ENCODE measurements around the gene SNX30. TPM values are rescaled to one million over a fixed set of nuclear protein-coding genes. Genes with fewer than 3 reads are reported as not detected.

Gene SNX30
- polyA plus RNA-seq, 1 of the 3 experiments (the other 2 are of a cell fraction): 2.7 TPM

- H3K4me3 ChIP-seq (ENCODE audit: low read depth in 2 of 2, low read length in 1 of 2): no peak overlapping the region
- no peaks in the 10 kb centered on the region for H3F3A ChIP-seq (replicated peaks; ENCODE audit: insufficient read depth)
- no peaks in the 10 kb centered on the region for H4K20me1 ChIP-seq (ENCODE audit: insufficient read depth)
- WGBS (ENCODE audit: low lambda C conversion rate): 65% methylated on average over 1 of the region's 1 CpG
- POLR2A ChIA-PET: no interaction called here
- no peaks in the 10 kb centered on the region for H3K9me3 ChIP-seq
- CTCF ChIA-PET: no interaction called here
- H2AFZ ChIP-seq (ENCODE audit: low read depth): no peak overlapping the region
- H3K4me1 ChIP-seq (ENCODE audit: control insufficient read depth in 1 of 2, insufficient read depth in 2 of 2, low read depth in 1 of 2, low read length in 1 of 2): no peaks in the 10 kb centered on the region
- H3K4me2 ChIP-seq: no peak overlapping the region
- no peaks in the 10 kb centered on the region for H3K79me2 ChIP-seq (ENCODE audit: insufficient read depth)
- H3K9me2 ChIP-seq: no peaks in the 10 kb centered on the region
- no peak overlapping the region for H3K9ac ChIP-seq
- TF ChIP-seq RCOR1 (IDR thresholded peaks at IDR 0.05; ENCODE audit: low read length): no peak
- no peak for TF ChIP-seq RXRA (IDR thresholded peaks at IDR 0.05; ENCODE audit: borderline replicate concordance, low read depth)
- TF ChIP-seq MXI1 (IDR thresholded peaks at IDR 0.05; ENCODE audit: low read depth, low read length): no peak
- TF ChIP-seq FOSL2 (IDR thresholded peaks at IDR 0.05; ENCODE audit: borderline replicate concordance, low read depth): no peak
- no peak for TF ChIP-seq PBX3 (IDR thresholded peaks at IDR 0.05)
- no peak for TF ChIP-seq USF2 (IDR thresholded peaks at IDR 0.05; ENCODE audit: borderline replicate concordance, low read depth, low read length)
- TF ChIP-seq EP300 (IDR thresholded peaks at IDR 0.05; ENCODE audit: borderline replicate concordance in 1 of 2, low read depth in 1 of 2, low read length in 1 of 2): no peak
- no peak for TF ChIP-seq MEF2A (IDR thresholded peaks at IDR 0.05; ENCODE audit: borderline replicate concordance, low read depth)
- no peak for TF ChIP-seq FOXM1 (IDR thresholded peaks at IDR 0.05; ENCODE audit: low read depth)
- TF ChIP-seq SIN3A (IDR thresholded peaks at IDR 0.05; ENCODE audit: borderline replicate concordance, low read depth, low read length): no peak
- no peak for TF ChIP-seq FOXJ3 (CRISPR knock-in tag; IDR thresholded peaks at IDR 0.05)
- TF ChIP-seq RAD21 (IDR thresholded peaks at IDR 0.05; ENCODE audit: low read length): no peak
- TF ChIP-seq YY1 (IDR thresholded peaks at IDR 0.05; ENCODE audit: low read depth): no peak
- no peak for TF ChIP-seq GABPA (IDR thresholded peaks at IDR 0.05; ENCODE audit: low read depth)
- TF ChIP-seq POLR2AphosphoS5 (IDR thresholded peaks at IDR 0.05; ENCODE audit: low read depth, low read length): no peak
- TF ChIP-seq SMC3 (IDR thresholded peaks at IDR 0.05; ENCODE audit: low read depth, low read length): no peak
- no peak overlapping the region for H3K27ac ChIP-seq (ENCODE audit: low read depth in 2 of 2, low read length in 1 of 2)
- H3K27me3 ChIP-seq (ENCODE audit: insufficient read depth): no peaks in the 10 kb centered on the region
- no peak for DNase-seq
- peaks cover 0 to 6% of the 10 kb centered on the region in 2 experiments for H3K36me3 ChIP-seq (replicated peaks in 1 of 2; ENCODE audit: control insufficient read depth in 1 of 2, insufficient read depth in 2 of 2, low read length in 1 of 2)
Observed at GRCh38 chr9:112866662-112867274, 116.2 kb downstream of the SNX30 start.

- ChIA-PET POLR2A (no interaction called here), CTCF (no interaction called here)
- Histone ChIP-seq H3K27ac (ENCODE audit: low read depth in 2 of 2, low read length in 1 of 2) (peak overlapping the region in 1 of 2 experiments; percentile 27; a peak in 1 of 4 replicates), H3K9me3 (no peaks in the 10 kb centered on the region), H3K4me3 (ENCODE audit: low read depth in 2 of 2, low read length in 1 of 2) (no peak overlapping the region), H3K79me2 (ENCODE audit: insufficient read depth) (no peaks in the 10 kb centered on the region), H3K9ac (no peak overlapping the region), H3K9me2 (no peaks in the 10 kb centered on the region), H3K36me3 (replicated peaks in 1 of 2; ENCODE audit: control insufficient read depth in 1 of 2, insufficient read depth in 2 of 2, low read length in 1 of 2) (peaks cover 0 to 6% of the 10 kb centered on the region in 2 experiments), H3F3A (replicated peaks; ENCODE audit: insufficient read depth) (no peaks in the 10 kb centered on the region), H3K4me2 (no peak overlapping the region), H3K27me3 (ENCODE audit: insufficient read depth) (no peaks in the 10 kb centered on the region), H2AFZ (ENCODE audit: low read depth) (no peak overlapping the region), H3K4me1 (ENCODE audit: control insufficient read depth in 1 of 2, insufficient read depth in 2 of 2, low read depth in 1 of 2, low read length in 1 of 2) (no peaks in the 10 kb centered on the region), H4K20me1 (ENCODE audit: insufficient read depth) (no peaks in the 10 kb centered on the region)
- DNase-seq: no peak
- WGBS (ENCODE audit: low lambda C conversion rate): 50% methylated on average over 3 of the region's 3 CpGs
- TF ChIP-seq YY1 (IDR thresholded peaks at IDR 0.05; ENCODE audit: low read depth) (no peak), REST (IDR thresholded peaks at IDR 0.05; ENCODE audit: low read depth, low read length) (no peak), JUND (IDR thresholded peaks at IDR 0.05) (no peak; the same call in 1 of the 2 replicates), POLR2AphosphoS5 (IDR thresholded peaks at IDR 0.05; ENCODE audit: low read depth, low read length) (no peak), IRF3 (IDR thresholded peaks at IDR 0.05; ENCODE audit: low read depth, low read length) (no peak), RFX5 (IDR thresholded peaks at IDR 0.05; ENCODE audit: low read length) (no peak), TAF1 (IDR thresholded peaks at IDR 0.05; ENCODE audit: borderline replicate concordance, low read depth, low read length) (no peak), RAD21 (IDR thresholded peaks at IDR 0.05; ENCODE audit: low read length) (no peak)
Observed at GRCh38 chr9:112867275-112867991, 116.9 kb downstream of the SNX30 start.

All from SK-N-SH (cell line).